ENCODE results near the gene INPP5F. TPM values are rescaled to one million over a fixed set of nuclear protein-coding genes. Genes with fewer than 3 reads are reported as not detected.

INPP5F gene
- total and polyA plus RNA-seq, 10 of the 15 experiments (the other 5 are each of a cell fraction or from before 2014, with no cell fraction given): 6.0 to 49.3 (median 34.3) TPM

GRCh38 chr10:119725828-119726675 lies at the start of gene INPP5F (continued):
- TF ChIP-seq CHD4 (IDR thresholded peaks at IDR 0.05): no peak
- TF ChIP-seq GABPA (IDR thresholded peaks at IDR 0.05; ENCODE audit: low read depth): no peak
- TF ChIP-seq RAD21 (IDR thresholded peaks at IDR 0.05; ENCODE audit: insufficient read depth, low read depth, low read length): no peak
- TF ChIP-seq RAD51 (IDR thresholded peaks at IDR 0.05): no peak
- peak; percentile 83 for TF ChIP-seq NKRF (conservative IDR thresholded peaks at IDR 0.05)
- peak; percentile 57 for TF ChIP-seq DPF2 (IDR thresholded peaks at IDR 0.05)
- TF ChIP-seq CEBPZ (IDR thresholded peaks at IDR 0.05; ENCODE audit: low read depth, low read length): no peak
- no peak for TF ChIP-seq STAT1 (conservative IDR thresholded peaks at IDR 0.05)
- no peak; the same call in 1 of the 2 replicates for TF ChIP-seq YY1 (IDR thresholded peaks at IDR 0.05; ENCODE audit: low read depth, low read length)
- TF ChIP-seq CTCF (IDR thresholded peaks at IDR 0.05 in 2 of 3, conservative IDR thresholded peaks at IDR 0.05 in 1 of 3; ENCODE audit: control insufficient read depth in 2 of 3, extremely low read depth in 1 of 3, insufficient read depth in 1 of 3, low read depth in 3 of 3, low read length in 3 of 3): peak in 2 of 3 experiments; percentile 17 to 38; a peak in 3 of 6 replicates
- peak; percentile 17; the same call in 1 of the 2 replicates for TF ChIP-seq NBN (IDR thresholded peaks at IDR 0.05)
- no peak for TF ChIP-seq USF2 (IDR thresholded peaks at IDR 0.05; ENCODE audit: borderline replicate concordance, low read depth, low read length)
- TF ChIP-seq ZNF207 (IDR thresholded peaks at IDR 0.05; ENCODE audit: borderline replicate concordance): no peak
- TF ChIP-seq MAX (IDR thresholded peaks at IDR 0.05; ENCODE audit: low read depth, low read length): no peak
- no peak for TF ChIP-seq IRF3 (IDR thresholded peaks at IDR 0.05)
- TF ChIP-seq BCL3 (IDR thresholded peaks at IDR 0.05; ENCODE audit: borderline replicate concordance, insufficient read depth, low read depth, low read length, poor library complexity, severe bottlenecking): peak; percentile 23
- TF ChIP-seq JUND (IDR thresholded peaks at IDR 0.05; ENCODE audit: low read depth, low read length): no peak
